WTC11 (cell line): ENCODE results near the gene KCNK15. TPM values are rescaled to one million over a fixed set of nuclear protein-coding genes. Genes with fewer than 3 reads are reported as not detected.

ENCODE experiments used
- ATAC-seq: fragments of 200-7000 bp; cut with Tn5 transposase; 2 replicates; pipeline ENCODE4 v1.10.0; 2021; ENCODE audit warnings: mild to moderate bottlenecking, moderate library complexity
- CTCF ChIA-PET: fragments of 300-600 bp; sonication (Branson Sonifier 250); formaldehyde crosslinking; loops from one replicate; lab custom pipeline; 2021; ENCODE audit warnings: antibody characterized with exemption; lab: Charles Lee
- POLR2A ChIA-PET: fragments of 350-600 bp; sonication (Branson Sonifier 250); formaldehyde crosslinking; loops from one replicate; lab custom pipeline; 2021; ENCODE audit warnings: antibody characterized with exemption; lab: Charles Lee
- DNase-seq: peaks from one replicate; pipeline ENCODE4 v3.0.0; 2021; ENCODE audit warnings: low spot score
- H3K27ac Mint-ChIP-seq: 2 replicates; pipeline ENCODE4 v1.8.0; 2021; ENCODE audit warnings: mixed read lengths
- H3K27me3 Mint-ChIP-seq: 2 replicates; pipeline ENCODE4 v1.8.0; 2021; ENCODE audit warnings: low read depth, mild to moderate bottlenecking, moderate library complexity, mixed read lengths
- H3K36me3 Mint-ChIP-seq: 2 replicates; pipeline ENCODE4 v1.8.0; 2021; ENCODE audit warnings: mixed read lengths
- H3K4me1 Mint-ChIP-seq: 2 replicates; pipeline ENCODE4 v1.8.0; 2022; ENCODE audit warnings: mixed read lengths
- H3K4me3 Mint-ChIP-seq: 2 replicates; pipeline ENCODE4 v1.8.0; 2021; ENCODE audit warnings: mild to moderate bottlenecking, moderate library complexity, mixed read lengths
- H3K9me3 Mint-ChIP-seq: 2 replicates; pipeline ENCODE4 v1.8.0; 2021; ENCODE audit warnings: mixed read lengths
- ARID4B ChIP-seq: sonication (generic); formaldehyde crosslinking; IDR thresholded peaks from 2 replicates; pipeline ENCODE4 v1.8.0; 2023; ENCODE audit warnings: missing genetic modification reagents, mild to moderate bottlenecking, borderline replicate concordance
- E2F5 ChIP-seq: sonication (generic); formaldehyde crosslinking; IDR thresholded peaks from 2 replicates; pipeline ENCODE4 v1.8.1; 2022; ENCODE audit warnings: mild to moderate bottlenecking, moderate library complexity, missing genetic modification reagents
- ESRRA ChIP-seq: sonication (generic); formaldehyde crosslinking; IDR thresholded peaks from 2 replicates; pipeline ENCODE4 v1.8.1; 2022; ENCODE audit warnings: mild to moderate bottlenecking, missing genetic modification reagents, borderline replicate concordance
- FOXP1 ChIP-seq: sonication (generic); formaldehyde crosslinking; IDR thresholded peaks from 2 replicates; pipeline ENCODE4 v1.8.0; 2022; ENCODE audit warnings: missing genetic modification reagents, mild to moderate bottlenecking, moderate library complexity, borderline replicate concordance
- FOXP4 ChIP-seq: sonication (generic); formaldehyde crosslinking; IDR thresholded peaks from 2 replicates; pipeline ENCODE4 v1.8.0; 2022; ENCODE audit warnings: mild to moderate bottlenecking, missing genetic modification reagents
- GABPB1 ChIP-seq: sonication (generic); formaldehyde crosslinking; IDR thresholded peaks from 2 replicates; pipeline ENCODE4 v1.8.1; 2023; ENCODE audit warnings: mild to moderate bottlenecking, missing genetic modification reagents
- GTF2I ChIP-seq: fragments of 250-450 bp; sonication (Bioruptor Pico); conservative IDR thresholded peaks from 2 replicates; pipeline ENCODE4 v1.4.0; 2021; ENCODE audit warnings: mild to moderate bottlenecking
- JAZF1 ChIP-seq: fragments of 250-450 bp; sonication (Bioruptor Pico); IDR thresholded peaks from 2 replicates; pipeline ENCODE4 v1.9.0; 2021; ENCODE audit warnings: moderate library complexity, mild to moderate bottlenecking, inconsistent platforms
- MLX ChIP-seq: sonication (generic); formaldehyde crosslinking; IDR thresholded peaks from 2 replicates; pipeline ENCODE4 v1.8.1; 2023; ENCODE audit warnings: mild to moderate bottlenecking, missing genetic modification reagents, moderate library complexity
- NFYB ChIP-seq: sonication (generic); formaldehyde crosslinking; conservative IDR thresholded peaks from 2 replicates; pipeline ENCODE4 v1.8.0; 2022; ENCODE audit warnings: low read depth, missing genetic modification reagents
- NR1H2 ChIP-seq: sonication (generic); formaldehyde crosslinking; IDR thresholded peaks from 2 replicates; pipeline ENCODE4 v1.9.0; 2021; ENCODE audit warnings: mild to moderate bottlenecking, moderate library complexity, missing genetic modification reagents
- PREB ChIP-seq: sonication (generic); formaldehyde crosslinking; IDR thresholded peaks from 2 replicates; pipeline ENCODE4 v1.8.1; 2022; ENCODE audit warnings: mild to moderate bottlenecking, missing genetic modification reagents, moderate library complexity, borderline replicate concordance
- RORB ChIP-seq: fragments of 250-450 bp; sonication (Bioruptor Pico); IDR thresholded peaks from 2 replicates; pipeline ENCODE4 v1.9.0; 2021; ENCODE audit warnings: mild to moderate bottlenecking
- SOX15 ChIP-seq: fragments of 250-450 bp; sonication (Bioruptor Pico); IDR thresholded peaks from 2 replicates; pipeline ENCODE4 v1.9.0; 2021; ENCODE audit warnings: mild to moderate bottlenecking
- ZNF232 ChIP-seq: sonication (generic); formaldehyde crosslinking; IDR thresholded peaks from 2 replicates; pipeline ENCODE4 v1.8.0; 2022; ENCODE audit warnings: mild to moderate bottlenecking, missing genetic modification reagents
- ZNF416 ChIP-seq: fragments of 250-450 bp; sonication (Bioruptor Pico); IDR thresholded peaks from 2 replicates; pipeline ENCODE4 v1.9.0; 2021; ENCODE audit warnings: mild to moderate bottlenecking, inconsistent platforms
- ZNF423 ChIP-seq: fragments of 250-450 bp; sonication (Bioruptor Pico); IDR thresholded peaks from 2 replicates; pipeline ENCODE4 v2.1.2; 2022; ENCODE audit warnings: mild to moderate bottlenecking, moderate library complexity
- ZNF512 ChIP-seq: sonication (generic); formaldehyde crosslinking; IDR thresholded peaks from 2 replicates; pipeline ENCODE4 v1.8.1; 2022; ENCODE audit warnings: missing genetic modification reagents, borderline replicate concordance
- ZSCAN18 ChIP-seq: fragments of 250-450 bp; sonication (Bioruptor Pico); IDR thresholded peaks from 2 replicates; pipeline ENCODE4 v2.1.2; 2022; ENCODE audit warnings: mild to moderate bottlenecking, moderate library complexity
- total RNA-seq: library from RNA; stranded (reverse); gene quantifications from 3 replicates; pipeline ENCODE4 v1.2.3, GENCODE V29; 2021

Gene KCNK15
- total RNA-seq, 1 experiment from 2014 or later, result 0.24 TPM

- Mint-ChIP-seq H3K27ac (no peak overlapping the region), H3K36me3 (no peaks in the 10 kb centered on the region), H3K4me3 (no peak overlapping the region), H3K4me1 (peaks cover 2% of the 10 kb centered on the region; the same call in 1 of the 2 replicates), H3K9me3 (no peaks in the 10 kb centered on the region), H3K27me3 (no peaks in the 10 kb centered on the region)
- TF ChIP-seq PREB (CRISPR knock-in tag) (no peak), ESRRA (peak; percentile 89; the same call in 1 of the 2 replicates)
- POLR2A ChIA-PET, result no interaction called here
- no peak for DNase-seq
- CTCF ChIA-PET, result interaction anchor here (1.0 to 3.4 kb wide), 2 partner anchors 23 to 115 kb away, joined by 3 to 8 read pairs; partner anchors contain the start of gene YWHAB
- no peak; the same call in 1 of the 2 replicates for ATAC-seq
Measured at GRCh38 chr20:44770484-44771171, 25.0 kb downstream of the KCNK15 start.

- DNase-seq (no peak), ATAC-seq (no peak)
- no peaks in the 10 kb centered on the region for H3K36me3 Mint-ChIP-seq
- POLR2A ChIA-PET, result no interaction called here
- no peak overlapping the region for H3K27ac Mint-ChIP-seq
- no peaks in the 10 kb centered on the region for H3K27me3 Mint-ChIP-seq
- H3K4me3 Mint-ChIP-seq, result no peak overlapping the region
- no peaks in the 10 kb centered on the region for H3K9me3 Mint-ChIP-seq
- CTCF ChIA-PET, result interaction anchor here (1.0 to 3.4 kb wide), 2 partner anchors 23 to 114 kb away, joined by 3 to 8 read pairs; partner anchors contain the start of gene YWHAB
- no peak for TF ChIP-seq FOXP4 (CRISPR knock-in tag)
- TF ChIP-seq FOXP1 (CRISPR knock-in tag), result no peak
- no peak for TF ChIP-seq ZNF416
- TF ChIP-seq NFYB (CRISPR knock-in tag), result no peak
- no peak for TF ChIP-seq GABPB1 (CRISPR knock-in tag)
- no peaks in the 10 kb centered on the region for H3K4me1 Mint-ChIP-seq
Measured at GRCh38 chr20:44771172-44771535, 25.5 kb downstream of the KCNK15 start.

- no peaks in the 10 kb centered on the region for H3K36me3 Mint-ChIP-seq
- TF ChIP-seq RORB (CRISPR knock-in tag), result no peak
- TF ChIP-seq NR1H2 (CRISPR knock-in tag), result no peak
- no peak for TF ChIP-seq GTF2I (CRISPR knock-in tag)
- no peak for TF ChIP-seq ARID4B (CRISPR knock-in tag)
- no peak for TF ChIP-seq SOX15
- TF ChIP-seq ESRRA, result no peak
- TF ChIP-seq ZSCAN18, result no peak
- no peak for TF ChIP-seq JAZF1 (CRISPR knock-in tag)
- TF ChIP-seq ZNF232 (CRISPR knock-in tag), result no peak
- no peak for TF ChIP-seq E2F5 (CRISPR knock-in tag)
- no peak for TF ChIP-seq ZNF423 (CRISPR knock-in tag)
- TF ChIP-seq ZNF512, result no peak
- TF ChIP-seq MLX (CRISPR knock-in tag), result no peak
Measured at GRCh38 chr20:44772636-44773035, 27.0 kb downstream of the KCNK15 start.

More at GRCh38 chr20:44772636-44773035, 27.0 kb downstream of the KCNK15 start:
- H3K27me3 Mint-ChIP-seq, result no peaks in the 10 kb centered on the region
- DNase-seq (no peak), ATAC-seq (no peak)
- no peaks in the 10 kb centered on the region for H3K4me1 Mint-ChIP-seq
- no peak overlapping the region for H3K4me3 Mint-ChIP-seq
- CTCF ChIA-PET, result interaction anchor here (0.6 to 3.4 kb wide), 2 partner anchors 12 to 25 kb away, joined by 3 to 8 read pairs; no protein-coding TSS in a partner anchor
- H3K9me3 Mint-ChIP-seq, result no peaks in the 10 kb centered on the region
- no peak overlapping the region for H3K27ac Mint-ChIP-seq
- POLR2A ChIA-PET, result no interaction called here
